Activated CD4-positive, alpha-beta T cell treated with anti-CD3 and anti-CD28 coated beads, Interleukin-2, Interleukin-6, amounts not matched to agents 100 ng/mL and 50 ng/mL, durations not matched to agents 16 hours and 8 hours (primary cell): ENCODE data around the gene AMN1.
A peak's percentile ranks its signal among the peaks of the same experiment; 100 is the strongest.
"Not testable (repeated sequence)": the region's sequence is repeated elsewhere in the genome, so short reads cannot be mapped to it uniquely, and the experiment has no call there.

ENCODE experiments used
- DNase-seq: peaks from one replicate; pipeline ENCODE4 v3.0.0-alpha.2; 2020

The AMN1 gene

GRCh38 chr12:31732926-31733548 lies 4.2 kb upstream of the AMN1 start:
- peak; percentile 74 for DNase-seq

DNA sequence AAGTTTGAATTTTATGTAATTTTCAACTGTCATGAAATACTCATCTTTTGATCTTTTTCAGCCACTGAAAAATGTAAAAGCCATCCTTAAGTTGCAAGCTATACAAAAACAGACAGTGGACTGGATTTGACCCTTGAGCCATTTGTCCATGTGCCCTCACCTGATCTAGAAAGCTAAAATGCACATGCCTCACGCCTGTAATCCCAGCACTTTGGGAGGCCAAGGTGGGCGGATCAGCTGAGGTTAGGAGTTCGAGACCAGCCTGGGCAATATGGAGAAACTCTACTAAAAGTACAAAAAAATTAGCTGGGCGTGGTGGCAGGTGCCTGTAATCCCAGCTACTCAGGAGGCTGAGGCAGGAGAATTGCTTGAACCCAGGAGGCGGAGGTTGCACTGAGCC lies 2.4 kb upstream of the AMN1 start:
- DNase-seq, result not testable (repeated sequence)

DNA sequence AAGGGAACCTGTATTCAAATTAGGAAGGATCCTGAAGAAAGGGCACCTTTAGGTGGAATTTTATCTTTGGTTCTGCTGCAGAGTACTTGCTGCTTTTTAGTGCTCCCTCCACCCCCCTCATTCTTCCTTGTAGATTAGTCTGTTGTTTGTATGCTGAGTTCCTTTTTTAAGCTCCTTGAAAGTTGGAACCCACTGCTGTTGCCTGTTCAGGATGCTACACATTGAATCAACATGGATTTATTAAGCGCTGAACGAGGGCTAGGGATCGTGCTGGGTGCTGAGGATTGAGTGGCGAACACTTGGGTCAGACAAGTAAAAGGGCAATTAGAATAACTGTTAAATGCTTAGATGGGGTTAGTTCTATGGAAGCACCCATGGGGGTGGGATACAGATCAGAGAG lies 884 bp upstream of the AMN1 start:
- DNase-seq, result no peak

GRCh38 chr12:31728289-31728916 lies 418 bp downstream of the AMN1 start:
- DNase-seq, result peak; percentile 40

DNA sequence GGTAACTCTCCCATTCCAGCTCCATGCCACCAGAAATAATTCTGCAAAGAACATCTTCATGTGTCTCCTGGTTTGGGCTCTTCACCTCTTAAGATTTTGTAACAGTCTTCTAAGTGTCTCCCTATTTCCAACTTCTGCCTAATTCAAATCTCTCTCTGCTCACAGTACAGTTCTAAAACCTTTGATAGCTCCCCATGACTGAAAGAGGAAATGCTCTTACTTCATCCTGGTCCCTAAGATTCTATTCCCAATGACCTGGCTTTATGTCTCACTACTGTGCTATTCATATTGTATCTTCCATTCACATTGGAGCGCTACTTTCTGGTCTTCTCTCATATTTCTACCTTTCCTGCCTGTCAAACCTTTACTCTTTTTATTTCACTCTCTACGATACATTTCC lies 1.6 kb downstream of the AMN1 start:
- no peak for DNase-seq

DNA sequence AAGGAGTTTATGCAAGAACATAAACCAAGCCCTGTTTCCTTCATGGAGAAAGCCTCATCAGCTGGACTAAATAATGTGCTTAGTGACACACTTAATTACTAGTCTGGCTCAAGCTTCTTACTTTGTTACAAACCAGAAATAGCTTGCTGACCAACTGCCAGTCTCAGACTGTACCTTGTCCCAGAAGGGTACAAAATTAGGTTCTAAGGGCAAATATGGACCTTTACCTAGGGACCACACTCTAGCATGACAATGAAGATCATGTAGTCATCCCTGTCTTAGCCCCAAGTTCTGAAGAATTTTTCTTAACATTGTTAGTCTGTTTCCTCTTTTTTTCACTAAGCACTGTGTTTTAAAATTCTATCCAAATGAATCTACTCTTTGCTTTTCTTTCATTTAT lies 2.2 kb downstream of the AMN1 start:
- no peak for DNase-seq

GRCh38 chr12:31724557-31724956 lies 4.3 kb downstream of the AMN1 start:
- no peak for DNase-seq

DNA sequence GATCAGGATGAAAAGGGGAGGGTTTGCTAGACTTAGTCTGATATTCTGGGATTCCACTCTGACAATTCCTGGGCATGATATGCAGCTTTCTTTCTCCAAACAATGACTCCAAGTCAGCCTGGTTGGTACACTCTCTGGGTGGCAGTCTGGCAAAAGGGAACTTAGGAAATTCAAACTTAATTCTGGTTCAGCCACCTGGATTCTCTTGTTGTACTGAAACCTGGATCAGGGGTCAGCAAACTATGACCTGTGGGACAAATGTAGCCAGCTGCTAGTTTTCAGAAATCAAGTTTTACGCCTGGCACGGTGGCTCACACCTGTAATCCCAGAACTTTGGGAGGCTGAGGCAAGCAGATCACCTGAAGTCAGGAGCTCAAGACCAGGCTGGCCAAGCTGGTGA lies 6.2 kb downstream of the AMN1 start:
- no peak for DNase-seq

GRCh38 chr12:31718542-31719198 lies 10.2 kb downstream of the AMN1 start:
- DNase-seq, result not testable (repeated sequence)

- not testable (repeated sequence) for DNase-seq
These were observed 11.8 kb downstream of the AMN1 start for GRCh38 chr12:31716998-31717397.

DNA sequence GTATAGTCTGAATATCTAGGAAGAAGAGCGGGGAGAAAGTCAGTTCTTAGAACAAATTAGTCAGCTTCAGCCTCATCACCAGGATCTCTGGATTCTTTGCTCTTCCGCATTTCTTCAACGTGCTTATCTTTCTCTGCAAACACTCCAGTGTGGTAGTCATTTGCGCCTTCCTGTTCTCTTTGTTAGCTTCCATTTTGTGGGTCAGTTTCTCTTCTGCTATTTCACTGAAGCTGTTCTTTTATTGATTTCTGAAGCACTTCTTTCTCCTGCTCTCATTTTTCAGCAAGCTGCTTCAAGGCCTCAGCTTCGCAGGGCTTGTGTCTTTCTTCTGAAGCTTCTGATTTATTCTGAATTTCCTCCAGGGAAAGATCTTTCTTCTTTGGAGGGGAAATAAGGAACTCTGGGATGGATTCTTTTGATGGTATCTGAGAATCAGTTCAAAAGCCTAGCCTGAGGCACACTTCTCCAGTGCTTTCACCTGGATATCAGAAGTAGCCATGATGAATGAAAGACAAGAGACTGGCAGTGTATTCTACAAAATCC lies 13.5 kb downstream of the AMN1 start:
- no peak for DNase-seq

DNA sequence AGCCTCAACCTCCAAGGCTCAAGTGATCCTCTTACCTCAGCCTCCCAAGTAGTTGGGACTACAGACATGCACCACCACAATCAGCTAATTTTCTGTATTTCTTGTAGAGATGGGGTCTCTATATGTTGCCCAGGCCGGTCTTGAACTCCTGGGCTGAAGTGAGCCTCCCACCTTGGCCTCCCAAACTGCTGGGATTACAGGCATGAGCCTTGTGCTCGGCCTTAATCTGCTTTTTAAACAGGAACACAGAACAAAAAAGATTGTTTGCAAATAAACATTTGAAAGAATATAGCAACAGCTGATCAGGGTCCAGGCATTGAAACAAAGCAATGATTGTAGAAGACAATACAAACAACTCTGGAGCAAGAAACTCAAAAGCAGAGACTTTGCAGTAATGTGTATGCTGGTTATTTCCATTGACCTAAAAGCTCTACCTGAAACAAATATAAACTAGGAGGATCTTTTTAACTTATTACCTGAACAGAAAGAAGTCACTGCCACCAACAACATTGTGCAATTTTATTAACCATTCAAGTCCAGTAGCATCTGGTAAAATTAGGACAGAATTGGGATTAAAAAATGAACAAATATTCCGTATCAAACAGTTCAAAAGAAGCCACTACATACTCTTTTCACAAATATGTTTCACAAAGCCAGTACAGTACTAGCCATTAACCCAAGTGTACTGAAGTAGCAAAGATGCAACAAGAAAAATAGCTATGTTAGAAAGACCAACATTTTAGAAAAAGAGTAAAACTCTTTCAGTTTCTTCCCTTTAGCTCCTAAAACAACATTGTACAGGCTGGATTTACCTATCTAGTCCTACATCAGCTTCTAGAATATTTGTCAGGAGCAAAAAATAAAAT lies 14.2 kb downstream of the AMN1 start:
- DNase-seq, result no peak

- DNase-seq, result no peak
These were observed 15.9 kb downstream of the AMN1 start for GRCh38 chr12:31712877-31713276.

DNA sequence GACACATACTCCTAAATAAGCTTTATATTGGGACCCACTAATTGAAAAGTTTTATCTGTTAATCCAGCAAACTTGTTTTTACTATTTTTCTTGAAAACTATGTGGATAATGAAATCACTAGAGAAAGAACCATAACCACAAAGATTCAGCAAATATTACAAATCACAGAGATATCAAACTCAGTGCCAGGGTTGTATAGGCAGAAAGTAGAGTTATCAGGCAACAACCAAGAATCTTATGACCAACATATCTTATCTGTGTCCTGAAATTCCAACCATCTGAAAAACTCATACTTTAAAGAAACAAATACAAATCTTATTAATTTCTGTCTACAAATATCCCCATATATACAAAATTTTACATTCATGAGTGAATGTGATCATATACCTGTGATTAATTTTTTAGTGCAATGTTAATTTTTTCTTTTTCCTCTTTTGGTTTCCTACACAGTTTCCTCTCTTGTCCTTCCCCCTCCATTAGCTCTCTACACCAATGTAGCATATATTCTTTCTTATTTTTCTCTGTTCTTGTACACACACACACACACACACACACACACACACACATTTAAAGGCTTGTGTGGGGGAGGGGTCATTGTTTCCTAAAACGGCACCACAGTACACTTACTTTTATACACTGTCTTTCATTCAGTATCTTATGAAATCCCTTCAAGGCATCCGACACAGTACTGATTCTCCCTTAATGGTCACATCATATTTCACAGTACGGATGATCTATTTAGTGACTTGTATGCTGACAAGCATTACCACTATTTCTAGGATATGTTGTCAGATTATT lies 18.6 kb downstream of the AMN1 start:
- DNase-seq, result no peak

GRCh38 chr12:31708118-31708517 lies 20.7 kb downstream of the AMN1 start:
- DNase-seq, result not testable (repeated sequence)

- no peak for DNase-seq
These were observed 23.2 kb downstream of the AMN1 start for GRCh38 chr12:31705621-31706020.

GRCh38 chr12:31702047-31702446 lies 26.8 kb downstream of the AMN1 start:
- DNase-seq, result no peak

DNA sequence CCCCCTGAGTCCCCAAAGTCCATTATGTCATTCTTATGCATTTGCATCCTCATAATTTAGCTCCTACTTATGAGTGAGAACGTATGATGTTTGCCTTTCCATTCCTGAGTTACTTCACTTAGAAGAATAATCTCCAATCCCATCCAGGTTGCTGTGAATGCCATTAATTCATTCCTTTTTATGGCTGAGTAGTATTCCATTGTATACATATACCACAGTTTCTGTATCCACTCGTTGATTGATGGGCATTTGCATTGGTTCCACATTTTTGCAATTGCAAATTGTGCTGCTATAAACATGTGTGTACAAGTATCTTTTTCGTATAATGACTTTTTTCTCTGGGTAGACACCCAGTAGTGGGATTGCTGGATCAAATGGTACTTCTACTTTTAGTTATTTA lies 38.9 kb downstream of the AMN1 start:
- not testable (repeated sequence) for DNase-seq

DNA sequence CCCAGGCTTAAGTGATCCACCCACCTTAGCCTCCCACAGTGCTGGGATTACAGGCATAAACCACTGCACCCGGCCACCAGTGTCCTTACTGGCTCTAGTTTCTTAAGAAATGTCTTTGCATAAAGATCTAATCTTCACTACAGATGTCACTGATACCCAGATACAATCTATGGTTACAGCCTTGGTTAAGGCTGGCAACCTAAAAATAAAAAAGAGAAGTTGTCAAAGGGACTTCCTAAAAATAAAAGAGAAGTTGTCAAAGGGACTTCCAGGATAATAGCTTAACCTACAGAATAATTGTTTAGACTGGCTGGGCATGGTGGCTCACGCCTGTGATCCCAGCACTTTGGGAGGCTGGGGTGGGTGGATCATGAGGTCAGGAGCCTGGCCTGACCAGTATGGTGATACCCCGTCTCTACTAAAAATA lies 41.7 kb downstream of the AMN1 start:
- no peak for DNase-seq

DNA sequence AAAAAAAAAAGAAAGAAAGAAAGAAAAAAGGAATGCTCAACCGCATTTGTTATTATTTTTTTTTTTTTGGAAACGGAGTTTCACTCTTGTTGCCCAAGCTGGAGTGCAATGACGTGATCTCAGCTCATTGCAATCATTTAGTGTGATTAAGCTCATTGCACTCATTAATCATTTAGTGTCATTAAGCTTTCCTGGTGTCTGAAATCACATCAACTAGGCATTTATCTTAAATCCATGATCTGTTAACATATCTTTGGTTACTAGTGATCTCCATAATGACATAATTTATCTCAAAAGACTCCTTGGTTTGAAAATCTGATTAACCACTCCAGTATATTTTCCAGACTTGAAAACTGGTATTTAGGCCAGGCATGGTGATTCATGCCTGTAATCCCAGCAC lies 43.0 kb downstream of the AMN1 start:
- DNase-seq, result no peak

GRCh38 chr12:31682136-31682962 lies 46.5 kb downstream of the AMN1 start:
- peak; percentile 86 for DNase-seq
